NCI-H1105 treated with DMSO at 0.1 percent for 48 hours (cell line): ENCODE data around the gene CLIP3.
"Not testable (repeated sequence)": the region's sequence is repeated elsewhere in the genome, so short reads cannot be mapped to it uniquely, and the experiment has no call there.

ENCODE experiments used
- DNase-seq: peaks from one replicate; lab custom pipeline; 2025; lab: John Stamatoyannopoulos, UW

Gene CLIP3

GRCh38 chr19:36032251-36033104, at the start of gene CLIP3:
Gene CLIP3 (minus strand): TSS chr19:36032873. CDS start chr19:36032357, 516 bp downstream.
- DNase-seq: peak; percentile 69

DNA sequence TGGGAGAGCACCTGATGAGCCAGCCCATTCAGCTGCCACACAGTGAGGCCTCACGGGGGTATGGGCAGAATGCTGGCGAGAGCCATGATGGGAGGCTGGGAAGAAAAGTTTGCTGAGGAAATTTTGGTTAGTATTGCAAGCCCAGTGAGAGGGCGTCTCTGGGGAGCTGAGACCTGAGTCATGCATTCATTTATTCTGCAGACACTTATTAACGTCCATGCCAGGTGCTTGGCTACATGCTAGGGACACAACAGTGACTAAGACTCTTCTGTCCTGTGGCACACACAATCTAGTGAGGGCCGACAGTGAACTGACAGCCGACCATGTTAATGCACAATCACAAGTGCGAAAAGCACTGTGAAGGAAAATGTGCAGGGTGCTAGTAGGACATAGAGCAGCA, 49.2 kb upstream of the CLIP3 start:
- no peak for DNase-seq

GRCh38 chr19:36081385-36081784, 48.7 kb upstream of the CLIP3 start:
- no peak for DNase-seq

DNA sequence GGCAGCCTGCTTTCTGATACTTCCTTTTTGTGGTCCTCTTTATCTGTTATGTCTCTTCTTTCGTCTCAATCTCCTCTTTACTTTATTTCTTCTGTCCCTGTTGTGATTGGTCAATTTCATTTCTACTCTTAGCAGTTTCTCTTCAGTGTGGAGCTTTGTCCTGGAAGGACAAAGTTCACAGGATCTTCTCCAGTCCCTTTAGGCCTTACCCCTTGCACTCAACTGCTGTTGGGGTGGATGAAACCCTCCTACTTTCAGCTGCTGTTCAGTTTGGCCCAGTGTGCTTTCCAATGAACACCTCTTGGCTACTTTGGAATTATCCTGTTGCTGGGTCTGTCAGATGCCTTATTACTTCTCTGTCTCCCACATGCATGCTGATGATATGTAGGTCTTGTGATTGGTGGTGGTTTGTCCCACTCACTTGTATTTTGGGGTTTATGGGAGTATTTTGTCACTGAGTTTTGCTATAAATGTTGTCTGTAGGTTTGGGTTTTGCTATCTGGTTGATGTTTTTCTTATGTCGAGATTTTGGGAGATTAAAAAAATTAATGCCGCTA, 46.8 kb upstream of the CLIP3 start:
- DNase-seq: no peak

GRCh38 chr19:36073121-36073876, 40.6 kb upstream of the CLIP3 start:
- DNase-seq: no peak

GRCh38 chr19:36072081-36072480, 39.4 kb upstream of the CLIP3 start:
- no peak for DNase-seq

DNA sequence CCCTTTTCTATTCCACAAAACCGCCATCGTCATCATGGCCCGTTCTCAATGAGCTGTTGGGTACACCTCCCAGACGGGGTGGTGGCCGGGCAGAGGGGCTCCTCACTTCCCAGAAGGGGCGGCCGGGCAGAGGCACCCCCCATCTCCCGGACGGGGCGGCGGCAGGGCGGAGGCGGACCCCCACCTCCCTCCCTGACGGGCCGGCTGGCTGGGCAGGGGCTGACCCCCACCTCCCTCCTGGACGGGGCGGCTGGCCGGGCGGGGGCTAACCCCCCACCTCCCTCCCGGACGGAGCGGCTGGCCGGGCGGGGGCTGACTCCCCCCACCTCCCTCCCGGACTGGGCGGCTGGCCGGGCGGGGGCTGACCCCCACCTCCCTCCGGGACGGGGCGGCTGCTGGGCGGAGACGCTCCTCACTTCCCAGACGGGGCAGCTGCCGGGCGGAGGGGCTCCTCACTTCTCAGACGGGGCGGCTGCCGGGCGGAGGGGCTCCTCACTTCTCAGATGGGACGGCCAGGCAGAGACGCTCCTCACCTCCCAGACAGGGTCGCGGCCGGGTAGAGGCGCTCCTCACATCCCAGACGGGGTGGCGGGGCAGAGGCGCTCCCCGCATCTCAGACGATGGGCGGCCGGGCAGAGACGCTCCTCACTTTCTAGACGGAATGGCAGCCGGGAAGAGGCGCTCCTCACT, 36.3 kb upstream of the CLIP3 start:
- DNase-seq: not testable (repeated sequence)

DNA sequence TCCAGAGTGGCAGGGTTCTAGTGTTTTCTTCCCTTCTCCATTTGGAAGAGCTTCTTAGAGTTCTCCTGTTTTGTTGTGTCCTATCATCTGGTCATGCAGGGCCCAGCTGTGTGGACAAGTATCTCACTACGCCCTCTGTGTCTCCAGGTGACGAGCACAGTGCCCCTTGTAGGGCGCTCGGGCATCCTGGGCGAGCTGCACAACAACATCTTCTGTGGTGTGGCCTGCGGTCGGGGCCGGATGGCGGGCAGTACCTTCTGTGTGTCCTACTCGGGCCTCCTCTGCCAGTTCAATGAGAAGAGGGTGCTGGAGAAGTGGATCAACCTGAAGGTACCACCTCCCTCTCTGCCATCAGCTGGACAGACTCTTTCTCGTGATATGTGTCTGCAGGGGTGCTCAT, 35.0 kb upstream of the CLIP3 start:
- no peak for DNase-seq

DNA sequence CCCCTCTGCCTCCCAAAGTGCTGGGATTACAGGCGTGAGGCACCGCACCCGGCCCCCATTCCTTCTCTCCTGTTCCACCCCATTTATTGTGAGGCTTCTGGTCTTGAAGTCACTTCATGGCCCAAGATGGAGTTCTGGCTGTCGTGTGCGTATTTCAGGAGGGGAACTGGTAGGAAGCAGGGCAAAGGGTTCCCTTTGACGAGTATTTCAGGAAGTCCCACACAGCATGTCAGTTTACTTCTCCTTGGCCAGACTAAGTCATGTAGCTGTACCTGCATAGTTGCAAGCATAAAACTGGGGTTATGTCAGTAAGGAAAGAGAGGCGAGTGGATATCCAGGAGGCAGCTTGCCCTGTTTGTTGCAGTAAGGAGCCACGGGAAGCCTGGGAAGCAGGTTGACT, 32.2 kb upstream of the CLIP3 start:
- DNase-seq: no peak

DNA sequence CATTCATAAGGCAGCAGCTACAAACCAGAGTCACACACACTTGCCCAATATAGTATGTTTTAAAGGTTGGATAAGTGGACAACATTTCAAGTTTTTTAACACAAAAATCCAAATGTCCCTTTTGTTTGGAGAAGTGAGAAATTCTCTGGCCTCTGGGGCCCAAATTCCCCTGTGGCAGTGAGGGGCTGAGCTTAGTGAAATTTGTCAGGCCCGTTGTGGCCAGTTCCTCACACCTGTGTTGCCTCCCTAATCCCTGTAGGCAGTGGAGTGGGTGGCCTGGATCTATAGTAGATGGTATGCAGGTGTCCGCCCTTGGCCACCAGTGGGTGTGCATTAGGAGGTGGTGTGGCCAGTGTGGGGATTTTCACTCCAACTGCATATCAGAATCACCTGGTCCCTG, 28.7 kb upstream of the CLIP3 start:
- DNase-seq: no peak

- DNase-seq: peak; percentile 2
Measured at GRCh38 chr19:36060430-36060829, 27.8 kb upstream of the CLIP3 start.

DNA sequence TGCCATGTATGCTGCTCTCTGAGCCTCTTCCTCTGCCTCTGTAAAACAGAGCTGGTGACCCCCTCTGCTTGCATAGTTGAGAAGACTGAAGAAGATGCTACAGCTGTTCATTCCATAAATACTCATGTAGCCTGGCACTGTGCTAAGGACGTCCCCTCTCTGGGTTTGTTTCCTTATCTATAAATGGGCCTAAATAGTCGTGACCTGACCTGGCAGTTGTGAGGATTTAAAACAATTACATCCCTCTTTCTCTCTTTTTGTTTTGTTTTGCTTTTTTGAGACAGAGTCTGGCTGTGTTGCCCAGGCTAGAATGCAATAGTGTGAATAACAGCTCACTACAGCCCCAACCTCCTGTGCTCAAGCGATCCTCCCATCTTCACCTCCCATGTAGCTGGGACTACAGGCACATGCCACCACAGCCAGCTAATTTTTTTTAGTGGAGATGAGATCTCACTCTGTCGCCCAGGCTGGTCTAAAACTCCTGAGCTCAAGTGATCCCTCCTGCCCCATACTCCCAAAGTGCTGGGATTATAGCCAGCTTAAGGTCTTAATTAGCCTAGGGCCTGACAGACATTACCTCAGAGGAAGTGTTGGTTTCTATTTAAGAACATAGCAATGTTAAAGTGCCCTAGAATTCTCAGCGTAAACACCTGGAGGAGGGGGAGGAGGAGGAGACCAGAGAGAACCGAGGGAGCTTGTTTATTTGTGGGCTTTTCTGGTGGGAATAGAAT, 26.7 kb upstream of the CLIP3 start:
- DNase-seq: no peak

- DNase-seq: no peak
Measured at GRCh38 chr19:36058481-36059179, 26.0 kb upstream of the CLIP3 start.

- peak; percentile 95 for DNase-seq
Measured at GRCh38 chr19:36054733-36055686, 22.3 kb upstream of the CLIP3 start, which contains the start of gene WDR62. Gene WDR62 (plus strand): TSS chr19:36054897. CDS start chr19:36054972, 75 bp downstream.

GRCh38 chr19:36054119-36054732, 21.6 kb upstream of the CLIP3 start, which contains the start of gene THAP8:
Gene THAP8 (minus strand): TSS chr19:36054285. CDS start chr19:36054217, 68 bp downstream.
- DNase-seq: peak; percentile 98

DNA sequence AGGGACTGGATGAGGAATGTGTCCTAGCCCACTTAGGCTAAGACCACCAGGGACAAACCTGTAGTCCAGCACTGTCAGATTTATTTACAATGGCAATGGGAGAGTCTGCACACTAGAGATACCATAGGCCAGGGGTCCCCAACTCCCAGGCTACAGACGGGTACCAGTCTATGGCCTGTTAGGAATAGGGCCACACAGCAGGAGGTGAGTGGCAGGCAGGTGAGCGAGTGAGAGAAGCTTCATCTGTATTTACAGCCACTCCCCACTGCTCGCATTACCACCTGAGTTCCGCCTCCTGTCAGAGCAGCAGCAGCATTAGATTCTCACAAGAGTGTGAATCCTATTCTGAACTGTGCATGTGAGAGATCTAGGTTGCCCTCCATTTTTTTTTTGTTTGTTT, 19.0 kb upstream of the CLIP3 start:
- no peak for DNase-seq

GRCh38 chr19:36051236-36051635, 18.6 kb upstream of the CLIP3 start:
- DNase-seq: no peak

- peak; percentile 24 for DNase-seq
Measured at GRCh38 chr19:36049080-36049698, 16.5 kb upstream of the CLIP3 start.

DNA sequence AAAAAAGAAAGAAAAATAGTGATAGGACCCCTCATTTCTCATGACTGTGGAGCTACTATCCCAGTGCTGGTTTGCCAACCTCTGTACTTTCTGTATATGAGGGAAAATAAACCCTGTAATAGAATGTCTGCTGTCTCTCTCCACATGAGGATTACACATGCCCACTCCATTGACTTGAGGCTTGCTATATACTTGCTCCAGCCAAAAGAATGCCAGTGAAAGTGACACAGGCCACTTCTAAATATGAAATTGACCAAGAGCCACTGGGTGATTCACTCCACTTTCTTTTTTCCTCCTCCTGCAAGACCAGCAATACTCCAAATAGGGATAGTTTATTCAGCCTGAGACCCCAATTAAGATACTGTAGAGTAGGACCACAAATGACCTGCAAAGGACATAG, 15.2 kb upstream of the CLIP3 start:
- DNase-seq: no peak
